HL-60/S4 treated with retinoic acid at 250 ng/mL for 4 days and 3 days (cell line): ENCODE measurements around the gene ADARB2.
"Not testable (repeated sequence)": the region's sequence is repeated elsewhere in the genome, so short reads cannot be mapped to it uniquely, and the experiment has no call there.

Experiments
- in situ Hi-C: fragments of 300-500 bp; cut with MboI; formaldehyde crosslinking; loops from 2 replicates; pipeline ENCODE4 v1.7.0; 2022; ENCODE audit warnings: low sequenced_read_pairs

The ADARB2 gene

GRCh38 chr10:1617376-1618317 lies 119.7 kb downstream of the ADARB2 start:
- in situ Hi-C loops, result not testable (repeated sequence)

GRCh38 chr10:1616701-1617100 lies 120.6 kb downstream of the ADARB2 start:
- in situ Hi-C loops, result not testable (repeated sequence)

- in situ Hi-C loops, result no loop called here
Measured at GRCh38 chr10:1615186-1615954, 122.0 kb downstream of the ADARB2 start.

- in situ Hi-C loops, result no loop called here
Measured at GRCh38 chr10:1613511-1613910, 123.8 kb downstream of the ADARB2 start.

GRCh38 chr10:1612908-1613307 lies 124.4 kb downstream of the ADARB2 start:
- in situ Hi-C loops, result no loop called here

GRCh38 chr10:1611936-1612550 lies 125.3 kb downstream of the ADARB2 start:
- in situ Hi-C loops, result no loop called here

GRCh38 chr10:1610986-1611770 lies 126.1 kb downstream of the ADARB2 start:
- in situ Hi-C loops, result no loop called here

GRCh38 chr10:1609648-1609970 lies 127.7 kb downstream of the ADARB2 start:
- in situ Hi-C loops, result no loop called here

GRCh38 chr10:1608851-1609647 lies 128.3 kb downstream of the ADARB2 start:
- in situ Hi-C loops, result no loop called here

GRCh38 chr10:1608408-1608807 lies 128.9 kb downstream of the ADARB2 start:
- in situ Hi-C loops, result no loop called here

- in situ Hi-C loops, result no loop called here
Measured at GRCh38 chr10:1607466-1607865, 129.9 kb downstream of the ADARB2 start.

GRCh38 chr10:1605999-1606940 lies 131.1 kb downstream of the ADARB2 start:
- in situ Hi-C loops, result no loop called here

- in situ Hi-C loops, result no loop called here
Measured at GRCh38 chr10:1605121-1605520, 132.2 kb downstream of the ADARB2 start.

- in situ Hi-C loops, result no loop called here
Measured at GRCh38 chr10:1604246-1604645, 133.1 kb downstream of the ADARB2 start.

GRCh38 chr10:1603181-1603580 lies 134.1 kb downstream of the ADARB2 start:
- in situ Hi-C loops, result no loop called here

- in situ Hi-C loops, result no loop called here
Measured at GRCh38 chr10:1602037-1602484, 135.3 kb downstream of the ADARB2 start.

- in situ Hi-C loops, result no loop called here
Measured at GRCh38 chr10:1601406-1601805, 135.9 kb downstream of the ADARB2 start.

GRCh38 chr10:1600861-1601260 lies 136.5 kb downstream of the ADARB2 start:
- in situ Hi-C loops, result no loop called here
